ENCODE data around the gene DUSP8.

DUSP8 gene

DNA sequence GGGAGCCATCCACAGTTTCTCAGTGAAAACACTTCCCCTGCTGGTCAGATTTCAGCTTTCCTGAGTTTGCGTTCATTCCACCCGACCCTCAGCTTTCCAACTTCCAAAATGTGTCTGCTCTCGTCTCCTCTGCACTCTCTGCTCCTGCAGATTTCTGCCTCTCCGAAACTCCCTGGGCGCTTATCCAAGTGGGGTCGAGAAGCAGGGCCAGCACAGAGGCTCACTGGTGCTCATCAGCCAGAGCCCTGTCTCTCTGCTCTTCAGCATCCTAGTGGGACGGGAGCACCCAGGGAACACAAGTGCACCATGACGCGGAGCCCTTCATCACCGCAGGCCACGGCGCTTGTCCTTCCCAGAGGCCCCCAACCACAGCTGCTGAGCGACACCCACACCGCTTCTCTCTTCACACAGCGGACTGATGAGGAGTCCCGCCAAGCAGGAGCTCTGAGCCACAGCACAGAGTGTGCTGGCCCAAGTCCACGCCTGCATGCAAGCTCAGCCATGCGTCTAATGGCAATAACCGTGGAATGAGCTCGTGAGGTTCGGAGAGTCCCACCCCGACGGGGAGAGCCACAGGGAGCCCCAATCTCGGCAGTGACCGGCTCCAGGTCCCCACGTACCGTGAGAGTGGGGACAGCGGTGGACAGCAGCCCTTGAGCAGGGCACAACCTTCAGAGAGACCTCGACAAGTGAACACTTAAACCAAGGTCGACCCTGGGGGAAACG lies 57.6 kb downstream of the DUSP8 start:
- Histone ChIP-seq H3K27ac (ENCODE audit: extremely low read depth, low read depth, low read length) (no peak overlapping the region), H3K36me3 (ENCODE audit: control insufficient read depth in 2 of 2, insufficient read depth in 1 of 2, low read length in 2 of 2) (no peaks in the 10 kb centered on the region), H3K4me3 (ENCODE audit: low read depth, low read length) (no peak overlapping the region), H3K4me1 (ENCODE audit: control insufficient read depth, insufficient read depth, low read length) (no peaks in the 10 kb centered on the region), H3K9me3 (ENCODE audit: control insufficient read depth, insufficient read depth, low read depth, low read length) (no peaks in the 10 kb centered on the region)
- ChIA-PET POLR2A (no interaction called here), CTCF (interaction anchor here (0.5 to 2.2 kb wide), 12 partner anchors 8 to 1132 kb away, joined by 3 to 17 read pairs (median 4); no protein-coding TSS in a partner anchor)
- TF ChIP-seq ZNF610 (tag by site-specific recombination; IDR thresholded peaks at IDR 0.05; ENCODE audit: borderline replicate concordance), result no peak
- no peak for TF ChIP-seq ZSCAN30 (tag by site-specific recombination; IDR thresholded peaks at IDR 0.05)
- TF ChIP-seq WT1 (tag by site-specific recombination; IDR thresholded peaks at IDR 0.05), result no peak
- no peak for TF ChIP-seq ZNF324 (tag by site-specific recombination; IDR thresholded peaks at IDR 0.05)
- no peak for TF ChIP-seq ZNF510 (tag by site-specific recombination; IDR thresholded peaks at IDR 0.05; ENCODE audit: insufficient replicate concordance)
- TF ChIP-seq ZNF660 (tag by site-specific recombination; IDR thresholded peaks at IDR 0.05), result no peak
- TF ChIP-seq, protein P1, sequence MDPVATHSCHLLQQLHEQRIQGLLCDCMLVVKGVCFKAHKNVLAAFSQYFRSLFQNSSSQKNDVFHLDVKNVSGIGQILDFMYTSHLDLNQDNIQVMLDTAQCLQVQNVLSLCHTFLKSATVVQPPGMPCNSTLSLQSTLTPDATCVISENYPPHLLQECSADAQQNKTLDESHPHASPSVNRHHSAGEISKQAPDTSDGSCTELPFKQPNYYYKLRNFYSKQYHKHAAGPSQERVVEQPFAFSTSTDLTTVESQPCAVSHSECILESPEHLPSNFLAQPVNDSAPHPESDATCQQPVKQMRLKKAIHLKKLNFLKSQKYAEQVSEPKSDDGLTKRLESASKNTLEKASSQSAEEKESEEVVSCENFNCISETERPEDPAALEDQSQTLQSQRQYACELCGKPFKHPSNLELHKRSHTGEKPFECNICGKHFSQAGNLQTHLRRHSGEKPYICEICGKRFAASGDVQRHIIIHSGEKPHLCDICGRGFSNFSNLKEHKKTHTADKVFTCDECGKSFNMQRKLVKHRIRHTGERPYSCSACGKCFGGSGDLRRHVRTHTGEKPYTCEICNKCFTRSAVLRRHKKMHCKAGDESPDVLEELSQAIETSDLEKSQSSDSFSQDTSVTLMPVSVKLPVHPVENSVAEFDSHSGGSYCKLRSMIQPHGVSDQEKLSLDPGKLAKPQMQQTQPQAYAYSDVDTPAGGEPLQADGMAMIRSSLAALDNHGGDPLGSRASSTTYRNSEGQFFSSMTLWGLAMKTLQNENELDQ (tag by site-specific recombination; IDR thresholded peaks at IDR 0.05; ENCODE audit: low read depth), result no peak
- TF ChIP-seq SETDB1 (IDR thresholded peaks at IDR 0.05; ENCODE audit: insufficient read length, low read length), result no peak
- TF ChIP-seq ATF2 (tag by site-specific recombination; IDR thresholded peaks at IDR 0.05; ENCODE audit: low read depth), result no peak
- no peak for TF ChIP-seq ZNF792 (tag by site-specific recombination; IDR thresholded peaks at IDR 0.05)

DNA sequence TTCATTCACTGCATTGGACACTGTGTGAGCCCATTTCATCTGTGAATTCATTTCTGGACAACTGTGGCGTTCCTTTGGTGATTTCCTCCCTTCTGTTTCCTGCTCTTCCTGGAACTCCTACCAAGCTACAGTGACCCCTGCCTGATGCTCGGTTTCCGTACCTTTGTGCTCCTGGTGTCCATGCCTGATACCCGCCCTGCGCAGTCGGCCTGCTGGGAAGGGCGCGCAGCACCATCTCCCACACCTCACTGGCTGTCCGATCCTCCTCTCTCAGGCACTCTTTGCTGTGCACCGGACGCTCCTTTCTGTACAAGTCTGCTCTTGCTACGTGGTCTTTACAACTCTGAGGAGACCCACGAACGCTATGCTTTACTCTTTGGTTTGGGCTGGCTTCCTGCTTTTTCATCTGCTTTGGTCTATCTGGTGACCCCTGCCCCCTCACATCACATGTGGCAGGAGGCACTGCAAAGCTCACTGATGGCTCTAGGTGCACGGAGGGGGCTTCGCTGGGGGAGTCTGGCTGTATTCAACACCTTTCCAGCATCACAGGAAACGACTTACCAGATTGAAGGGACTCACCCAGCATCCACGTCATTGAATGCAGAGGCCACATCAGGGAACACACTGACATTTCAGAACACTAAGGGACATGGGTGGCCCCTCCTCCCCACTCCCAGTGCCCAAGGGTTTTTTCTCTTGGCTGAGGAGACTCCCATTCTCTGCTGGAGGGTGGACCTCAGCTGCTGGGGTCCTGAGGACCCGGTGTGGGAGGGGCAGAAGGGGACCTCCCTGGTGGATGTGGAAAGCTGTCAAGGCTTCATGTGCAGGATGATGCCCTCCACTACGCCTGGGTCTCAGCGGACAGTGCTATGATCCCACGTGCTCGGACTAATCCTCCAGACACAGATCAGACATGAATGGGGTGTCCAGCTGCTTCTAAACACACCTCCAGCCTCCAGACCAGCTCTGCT lies 58.5 kb downstream of the DUSP8 start:
- no peak for TF ChIP-seq KLF7 (tag by site-specific recombination; IDR thresholded peaks at IDR 0.05; ENCODE audit: borderline replicate concordance)
- no peak for TF ChIP-seq ZNF341 (tag by site-specific recombination; IDR thresholded peaks at IDR 0.05; ENCODE audit: low read depth)
- TF ChIP-seq ZNF660 (tag by site-specific recombination; IDR thresholded peaks at IDR 0.05), result no peak
- no peak for TF ChIP-seq KLF1 (tag by site-specific recombination; IDR thresholded peaks at IDR 0.05)
- no peak for TF ChIP-seq SCRT2 (tag by site-specific recombination; IDR thresholded peaks at IDR 0.05)
- no peak for TF ChIP-seq ZEB2 (tag by site-specific recombination; IDR thresholded peaks at IDR 0.05)
- TF ChIP-seq GLIS1 (tag by site-specific recombination; IDR thresholded peaks at IDR 0.05), result peak; percentile 64; the same call in 1 of the 2 replicates
- TF ChIP-seq KLF8 (tag by site-specific recombination; IDR thresholded peaks at IDR 0.05), result peak; percentile 35; the same call in 1 of the 2 replicates
- TF ChIP-seq ZNF221 (tag by site-specific recombination; IDR thresholded peaks at IDR 0.05; ENCODE audit: borderline replicate concordance), result no peak
- no peak for TF ChIP-seq ZBTB48 (tag by site-specific recombination; IDR thresholded peaks at IDR 0.05)
- no peaks in the 10 kb centered on the region for H3K36me3 ChIP-seq (ENCODE audit: control insufficient read depth in 2 of 2, insufficient read depth in 1 of 2, low read length in 2 of 2)
- CTCF ChIA-PET, result interaction anchor here (0.8 to 1.9 kb wide), 4 partner anchors 14 to 314 kb away, joined by 3 to 10 read pairs (median 4); no protein-coding TSS in a partner anchor
- H3K27ac ChIP-seq (ENCODE audit: extremely low read depth, low read depth, low read length), result no peak overlapping the region
- no peaks in the 10 kb centered on the region for H3K4me1 ChIP-seq (ENCODE audit: control insufficient read depth, insufficient read depth, low read length)
- no peak overlapping the region for H3K4me3 ChIP-seq (ENCODE audit: low read depth, low read length)
- POLR2A ChIA-PET, result no interaction called here
- H3K9me3 ChIP-seq (ENCODE audit: control insufficient read depth, insufficient read depth, low read depth, low read length), result no peaks in the 10 kb centered on the region
